Measurements from ENCODE around the gene GPSM3.

DNA sequence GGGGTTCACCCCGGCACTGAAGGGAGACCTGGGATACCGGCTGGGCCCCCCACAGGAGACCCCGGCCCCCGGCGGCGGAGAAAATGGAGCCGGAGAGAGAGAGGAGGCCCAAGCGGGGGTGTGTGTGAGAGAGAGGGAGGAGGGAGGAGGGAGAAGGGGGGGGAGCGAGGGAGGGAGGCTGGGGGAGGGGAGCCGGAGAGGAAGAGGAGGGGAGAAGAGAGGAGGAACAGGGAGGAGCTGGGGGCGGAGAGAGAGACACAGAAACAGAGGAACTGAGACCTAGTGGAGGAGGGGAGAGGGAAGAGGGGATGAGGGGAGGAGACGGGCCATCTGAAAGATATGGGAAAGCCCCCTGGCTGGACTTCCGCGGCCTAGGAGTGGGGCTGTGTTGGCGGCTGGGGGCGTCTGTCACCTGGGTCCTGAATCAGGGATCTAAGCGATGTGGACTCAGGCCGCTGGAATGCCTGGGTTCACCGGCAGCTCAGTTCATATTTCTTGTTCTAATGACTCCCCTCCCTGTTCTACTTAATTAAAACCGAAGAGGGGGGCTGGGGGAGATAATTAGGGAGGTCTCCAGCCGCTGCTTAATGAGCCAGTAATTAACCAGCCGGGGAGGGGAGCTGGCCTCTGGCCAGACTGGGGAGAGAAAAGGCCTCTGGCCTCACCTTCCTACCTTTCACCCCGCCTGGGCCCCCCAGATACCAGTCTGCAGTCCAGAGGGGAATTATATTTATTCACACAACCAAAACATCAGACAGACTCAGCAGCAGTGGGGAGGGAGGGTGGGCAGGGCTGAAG is 2.2 kb downstream of the GPSM3 start, which contains the start of gene PBX2:
- TF ChIP-seq FOXK2 (IDR thresholded peaks at IDR 0.05): no peak
- no peak for TF ChIP-seq SP1 (IDR thresholded peaks at IDR 0.05)
- TF ChIP-seq FOXM1 (IDR thresholded peaks at IDR 0.05; ENCODE audit: borderline replicate concordance): no peak
- no peak for TF ChIP-seq BHLHE40 (IDR thresholded peaks at IDR 0.05; ENCODE audit: borderline replicate concordance)
- no peak for TF ChIP-seq TARDBP (IDR thresholded peaks at IDR 0.05)
- no peak for TF ChIP-seq CTBP1 (IDR thresholded peaks at IDR 0.05; ENCODE audit: borderline replicate concordance)
- no peak for TF ChIP-seq ELF4 (IDR thresholded peaks at IDR 0.05)
- TF ChIP-seq ARNT (IDR thresholded peaks at IDR 0.05): no peak
- TF ChIP-seq SUZ12 (IDR thresholded peaks at IDR 0.05): no peak
- no peak for TF ChIP-seq HDGF (IDR thresholded peaks at IDR 0.05; ENCODE audit: borderline replicate concordance)
- TF ChIP-seq NFRKB (IDR thresholded peaks at IDR 0.05): no peak
- TF ChIP-seq ZNF384 (IDR thresholded peaks at IDR 0.05): no peak
- no peak for TF ChIP-seq FOXA1 (IDR thresholded peaks at IDR 0.05)

Data from HEK293T (cell line).